Left cardiac atrium (tissue), 4 donors: ENCODE data around the gene RBBP8NL. TPM values are rescaled to one million over a fixed set of nuclear protein-coding genes. Genes with fewer than 3 reads are reported as not detected.
A peak's percentile ranks its signal among the peaks of the same experiment; 100 is the strongest.

Source experiments
- ATAC-seq, 2 donors: fragments of 200-7000 bp; cut with Tn5 transposase; one replicate each; pipeline ENCODE4 v1.9.1; 2020; ENCODE audit warnings: mild to moderate bottlenecking in 2 of 2, moderate library complexity in 2 of 2
- DNase-seq: peaks from one replicate; pipeline ENCODE4 v3.0.0-alpha.2; 2020
- intact Hi-C, 2 donors: fragments of 100-400 bp; cut with DNase I; formaldehyde crosslinking; loops; one replicate each; pipeline versions ENCODE4 v1.14.1 to v1.15.1; 2022 to 2023
- total RNA-seq, 2 donors: library from RNA; stranded (reverse); fragmentation: NEBNext Ultra II Directional; extraction: Animal tissue kit (Norgen Biotek cat#: 25700); gene quantifications; one replicate each; pipeline ENCODE4 v1.2.1, GENCODE V29; 2021
- donor health status: DM: no; HTN: yes; CAD: no.
- donor health status: DM: no; HTN: yes; CAD: no; lungs with severe emphysema.
- donor health status: DM: yes; HTN: yes; CAD: no.
- donor health status: Dilated cardiomyopathy.

Gene RBBP8NL
- total RNA-seq, 2 donors from 2014 or later: not detected

GRCh38 chr20:62448038-62448437 lies 20.7 kb upstream of the RBBP8NL start:
- intact Hi-C loops: no loop called here
- DNase-seq (no peak), ATAC-seq (no peak)

GRCh38 chr20:62446888-62447869 lies 19.8 kb upstream of the RBBP8NL start:
- ATAC-seq (no peak), DNase-seq (no peak)
- intact Hi-C loops: no loop called here

- DNase-seq (no peak), ATAC-seq (no peak)
- intact Hi-C loops: no loop called here
Measured at GRCh38 chr20:62446481-62446880, 19.1 kb upstream of the RBBP8NL start.

- intact Hi-C loops: no loop called here
- DNase-seq: no peak
- ATAC-seq: no peak
Measured at GRCh38 chr20:62445553-62446340, 18.4 kb upstream of the RBBP8NL start.

- ATAC-seq (no peak), DNase-seq (no peak)
- intact Hi-C loops: no loop called here
Measured at GRCh38 chr20:62444286-62444685, 16.9 kb upstream of the RBBP8NL start.

- intact Hi-C loops: no loop called here
- ATAC-seq (no peak), DNase-seq (no peak)
Measured at GRCh38 chr20:62441987-62442539, 14.7 kb upstream of the RBBP8NL start.

GRCh38 chr20:62439218-62439617 lies 11.9 kb upstream of the RBBP8NL start:
- DNase-seq: no peak
- intact Hi-C loops: no loop called here
- no peak for ATAC-seq

GRCh38 chr20:62437927-62438326 lies 10.6 kb upstream of the RBBP8NL start:
- DNase-seq: peak; percentile 49
- intact Hi-C loops: no loop called here
- peak; percentile 9 to 20 for ATAC-seq

GRCh38 chr20:62437496-62437895 lies 10.2 kb upstream of the RBBP8NL start:
- no peak for DNase-seq
- no peak for ATAC-seq
- intact Hi-C loops: no loop called here

- intact Hi-C loops: no loop called here
- no peak for DNase-seq
- no peak for ATAC-seq
Measured at GRCh38 chr20:62436692-62437091, 9.4 kb upstream of the RBBP8NL start.

GRCh38 chr20:62433658-62434497 lies 6.5 kb upstream of the RBBP8NL start:
- intact Hi-C loops: no loop called here
- ATAC-seq (peak; percentile 59 to 60), DNase-seq (peak; percentile 79)

GRCh38 chr20:62430866-62431447 lies 3.6 kb upstream of the RBBP8NL start:
- ATAC-seq (no peak), DNase-seq (no peak)
- intact Hi-C loops: no loop called here

- intact Hi-C loops: no loop called here
- ATAC-seq: no peak
Measured at GRCh38 chr20:62430311-62430853, 3.0 kb upstream of the RBBP8NL start.

GRCh38 chr20:62429455-62430310 lies 2.3 kb upstream of the RBBP8NL start:
- intact Hi-C loops: no loop called here
- no peak for ATAC-seq
- no peak for DNase-seq

More at GRCh38 chr20:62430311-62430853, 3.0 kb upstream of the RBBP8NL start:
- DNase-seq: no peak

- DNase-seq (no peak), ATAC-seq (no peak)
- intact Hi-C loops: no loop called here
Measured at GRCh38 chr20:62428396-62429295, 1.3 kb upstream of the RBBP8NL start.

GRCh38 chr20:62428002-62428372 lies 648 bp upstream of the RBBP8NL start:
- DNase-seq (no peak), ATAC-seq (no peak)
- intact Hi-C loops: no loop called here
